Activated CD4-positive, alpha-beta T cell treated with anti-CD3 and anti-CD28 coated beads, Interleukin-10, Interleukin-2, amounts not matched to agents 100 ng/mL and 50 ng/mL, durations not matched to agents 16 hours and 8 hours (primary cell): Measurements from ENCODE around the gene UBAC1.
"Not testable (repeated sequence)": the region's sequence is repeated elsewhere in the genome, so short reads cannot be mapped to it uniquely, and the experiment has no call there.

Source experiments
- DNase-seq: peaks from one replicate; pipeline ENCODE4 v3.0.0-alpha.2; 2020

UBAC1 gene

DNA sequence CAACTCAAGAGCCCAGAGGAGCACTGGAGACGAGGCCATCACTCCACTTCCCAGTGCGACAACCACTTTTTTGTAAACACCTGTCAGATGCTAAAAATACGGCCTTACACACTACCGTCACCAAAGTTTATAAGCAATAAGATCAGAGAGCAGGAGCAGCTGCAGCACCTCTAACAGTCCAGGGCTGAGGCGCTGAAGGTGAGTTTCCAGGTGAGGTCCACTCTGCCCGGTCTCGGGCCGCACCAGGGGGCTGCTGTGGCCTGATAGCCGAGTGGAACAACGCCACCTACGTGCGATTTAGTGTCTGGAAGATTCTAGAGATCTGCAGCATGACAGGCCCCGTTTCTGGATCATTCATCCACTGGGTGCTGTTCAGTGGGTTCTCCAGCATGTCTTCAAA, 28.1 kb downstream of the UBAC1 start:
- DNase-seq: no peak

GRCh38 chr9:135932656-135933055, 28.5 kb downstream of the UBAC1 start:
- DNase-seq: no peak

DNA sequence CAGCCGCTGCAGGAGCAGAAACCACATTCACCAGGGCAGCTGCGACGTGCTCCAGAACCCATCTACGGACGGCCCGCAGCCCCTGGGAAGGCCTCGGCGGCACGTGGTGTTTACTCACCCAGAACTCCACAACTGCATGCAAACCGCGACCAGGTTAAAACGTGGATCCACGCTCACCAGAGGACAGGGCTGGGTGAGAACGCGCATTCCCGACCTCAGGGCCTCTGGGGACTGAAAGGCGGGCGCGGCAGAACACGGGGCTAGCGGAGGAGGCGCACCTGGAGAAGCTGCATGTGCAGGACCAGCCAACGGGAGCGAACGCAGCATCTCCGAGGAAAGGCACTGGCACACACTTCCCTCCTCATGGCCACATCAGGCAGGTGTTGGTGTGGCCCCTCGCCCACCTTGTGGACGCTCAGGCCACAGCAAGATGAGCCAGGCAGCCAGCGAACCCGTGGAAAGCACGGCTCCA, 29.8 kb downstream of the UBAC1 start:
- no peak for DNase-seq

GRCh38 chr9:135930446-135931345, 30.5 kb downstream of the UBAC1 start:
- DNase-seq: no peak

DNA sequence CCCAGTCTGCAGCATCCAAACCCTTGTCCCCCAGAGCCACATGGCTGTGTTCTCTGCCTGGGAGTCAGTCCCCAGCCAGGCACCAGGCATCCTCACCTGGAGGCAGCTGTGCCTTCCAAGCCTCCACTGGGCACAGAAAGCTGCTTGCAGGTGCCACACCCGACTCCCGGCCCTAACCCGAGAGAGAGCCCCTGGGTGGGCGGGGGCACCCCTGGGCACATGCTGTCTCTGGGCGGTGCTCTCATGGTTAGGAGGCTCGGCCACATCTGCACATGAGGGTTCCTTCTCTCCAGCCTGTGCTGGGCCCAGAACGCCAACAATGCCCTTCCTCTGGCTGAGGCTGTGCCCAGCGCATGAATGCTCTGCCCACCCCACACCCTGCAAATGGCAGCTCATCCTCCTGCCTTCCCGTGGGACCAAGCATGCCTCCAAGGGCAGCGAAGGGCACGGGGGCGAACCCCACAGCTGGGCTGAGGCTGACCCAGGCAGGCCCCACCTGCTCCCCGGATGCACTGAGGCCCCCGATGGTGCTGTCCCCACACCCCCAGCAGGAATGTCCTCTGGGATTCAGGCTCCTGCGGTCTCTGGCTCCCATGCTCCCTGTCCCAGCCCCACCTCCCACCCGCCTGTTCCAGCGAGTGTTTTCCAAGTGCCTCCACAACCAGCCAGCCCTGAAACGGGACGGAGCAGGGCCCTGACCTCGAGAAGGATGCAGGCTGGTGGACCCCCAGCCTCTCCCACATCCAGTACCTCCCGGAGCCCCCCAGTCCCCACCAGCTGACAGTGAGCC, 31.3 kb downstream of the UBAC1 start:
- no peak for DNase-seq

GRCh38 chr9:135928731-135929655, 32.2 kb downstream of the UBAC1 start:
- no peak for DNase-seq

DNA sequence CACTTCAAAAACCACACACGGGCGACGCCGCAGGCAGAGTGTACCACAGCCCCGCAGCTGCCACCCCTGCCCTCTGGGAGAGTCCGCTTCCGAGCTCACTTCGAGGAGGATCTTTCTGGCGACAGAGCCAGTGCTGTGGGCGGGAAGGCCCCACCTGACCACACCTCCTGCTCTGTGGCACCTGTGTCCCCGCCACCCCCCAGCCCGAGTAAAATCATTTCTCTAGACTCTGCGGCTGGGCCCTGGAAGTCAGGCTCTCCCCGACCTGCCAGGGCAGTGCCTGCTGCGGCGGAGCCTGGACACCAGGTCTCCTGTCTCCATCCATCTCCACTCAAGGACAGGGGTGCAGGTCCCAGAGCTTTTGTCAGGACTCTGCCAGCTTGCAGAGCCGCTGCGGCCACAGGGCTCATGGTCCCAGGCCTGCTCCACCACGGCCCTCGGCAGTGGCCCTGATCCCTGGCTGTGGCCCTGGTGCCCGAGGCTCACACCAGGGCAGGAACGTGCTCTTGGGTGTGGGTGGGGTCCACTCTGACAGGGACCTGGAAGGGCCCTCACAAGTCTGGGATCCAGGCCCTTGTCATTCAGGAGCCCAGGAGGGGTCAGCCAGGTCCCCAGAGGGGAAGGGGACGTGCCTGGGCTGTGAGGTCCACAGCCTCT, 33.0 kb downstream of the UBAC1 start:
- DNase-seq: no peak

GRCh38 chr9:135927195-135928013, 33.8 kb downstream of the UBAC1 start:
- no peak for DNase-seq

GRCh38 chr9:135926402-135927194, 34.6 kb downstream of the UBAC1 start:
- DNase-seq: peak; percentile 96

GRCh38 chr9:135925496-135926133, 35.6 kb downstream of the UBAC1 start:
- peak; percentile 85 for DNase-seq

- DNase-seq: peak; percentile 53
Measured at GRCh38 chr9:135924628-135925338, 36.4 kb downstream of the UBAC1 start.

DNA sequence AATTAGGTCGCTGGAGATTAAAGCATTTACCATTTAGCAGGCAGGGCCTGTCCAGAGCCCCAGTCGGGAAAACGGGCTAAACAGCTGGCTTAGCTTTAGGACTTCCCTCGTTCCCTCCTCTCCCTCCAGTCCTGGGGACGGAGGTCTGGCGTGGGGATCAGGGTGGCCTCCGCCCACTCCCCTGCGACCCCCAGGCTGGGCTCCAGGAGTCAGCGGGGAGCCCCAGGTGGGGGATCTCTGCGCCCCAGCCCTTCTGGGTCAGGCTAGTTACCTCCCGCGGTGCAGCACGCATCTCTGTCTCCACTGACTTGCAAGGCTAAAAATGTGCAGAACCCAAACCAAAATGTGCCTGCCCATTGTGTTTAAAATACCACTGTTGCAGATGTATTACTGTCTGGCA, 37.7 kb downstream of the UBAC1 start:
- DNase-seq: no peak

DNA sequence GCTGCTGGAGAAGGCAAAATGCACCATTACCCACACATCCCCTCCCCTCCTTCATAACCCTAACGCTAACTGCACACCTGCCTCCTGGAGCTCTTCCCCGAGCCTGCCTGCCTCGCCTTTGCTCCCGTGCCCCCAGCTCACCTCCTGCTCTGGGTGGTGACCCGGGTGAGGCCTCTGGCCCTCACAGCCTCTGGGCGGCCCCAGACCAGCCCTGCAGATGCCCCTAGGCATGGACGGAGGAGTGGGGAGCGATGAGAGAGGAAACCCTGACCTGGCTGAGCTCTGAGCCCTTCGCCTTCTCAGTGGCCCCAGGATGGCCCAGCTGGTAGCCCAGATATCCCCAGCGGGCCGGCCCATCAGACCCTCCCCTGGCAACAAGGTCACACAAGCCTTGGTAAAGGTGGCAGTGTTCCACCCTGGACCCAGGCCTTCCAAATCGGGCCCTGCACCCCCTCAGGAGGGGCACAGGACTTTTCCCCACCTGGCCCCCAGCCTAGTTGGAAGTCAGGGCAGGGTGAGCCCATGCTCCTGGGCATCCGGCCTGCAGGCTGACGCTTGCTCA, 39.3 kb downstream of the UBAC1 start:
- DNase-seq: no peak

- DNase-seq: no peak
Measured at GRCh38 chr9:135920973-135921585, 40.1 kb downstream of the UBAC1 start.

GRCh38 chr9:135920256-135920930, 40.8 kb downstream of the UBAC1 start:
- DNase-seq: no peak

DNA sequence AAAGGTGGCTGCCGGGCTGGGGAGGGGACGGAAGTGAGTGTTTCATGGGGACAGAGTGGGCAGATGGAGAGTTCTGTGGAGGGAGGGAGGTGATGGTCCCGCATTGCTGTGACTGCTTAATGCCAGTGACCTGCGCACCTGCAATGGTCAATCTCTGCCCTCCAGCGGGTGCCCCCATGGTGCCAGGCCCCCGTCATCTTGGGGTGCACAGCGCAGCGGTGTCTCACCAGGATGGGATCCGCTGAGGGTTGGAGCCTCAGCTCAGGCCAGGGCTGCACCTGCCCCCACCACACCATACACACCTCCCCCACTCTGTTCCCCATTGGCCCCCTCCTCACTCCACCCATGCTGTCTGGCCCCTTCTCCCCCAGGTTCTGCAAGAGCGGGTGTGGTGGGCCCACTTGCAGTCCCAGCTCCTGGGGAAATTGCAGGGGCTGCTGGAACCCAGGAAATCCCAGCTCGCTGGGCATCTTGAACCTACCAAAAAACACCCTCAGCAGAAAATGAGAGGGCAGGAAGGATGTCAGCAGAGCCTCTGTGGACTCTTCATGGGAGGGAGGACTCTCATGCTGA, 41.8 kb downstream of the UBAC1 start:
- DNase-seq: no peak

- DNase-seq: not testable (repeated sequence)
Measured at GRCh38 chr9:135916227-135916626, 44.9 kb downstream of the UBAC1 start.
